Lower leg skin (tissue), 3 donors: ENCODE measurements around the gene ERBB2.

ENCODE experiments used
- CTCF ChIP-seq, 3 donors: fragments of 450-650 bp; IDR thresholded peaks; one replicate each; pipeline ENCODE4 v1.5.1; 2016; ENCODE audit warnings: antibody characterized with exemption in 3 of 3, mild to moderate bottlenecking in 3 of 3, moderate library complexity in 2 of 3
- POLR2A ChIP-seq, 2 donors: fragments of 450-650 bp; IDR thresholded peaks; one replicate each; pipeline ENCODE4 v1.6.1; 2016 to 2017; ENCODE audit warnings: antibody characterized with exemption in 2 of 2, mild to moderate bottlenecking in 1 of 2, moderate library complexity in 1 of 2

GRCh38 chr17:39750131-39751015 is 50.5 kb downstream of the ERBB2 start:
- TF ChIP-seq CTCF (IDR thresholded peaks at IDR 0.05) (no peak), POLR2A (IDR thresholded peaks at IDR 0.05) (no peak)
